ENCODE measurements around the gene TSPAN10. TPM values are rescaled to one million over a fixed set of nuclear protein-coding genes. Genes with fewer than 3 reads are reported as not detected.
A peak's percentile ranks its signal among the peaks of the same experiment; 100 is the strongest.

TSPAN10 gene
- total and polyA plus RNA-seq, 2 of the 4 experiments (the other 2 are of a cell fraction), result 1.4 to 4.5 TPM

DNA sequence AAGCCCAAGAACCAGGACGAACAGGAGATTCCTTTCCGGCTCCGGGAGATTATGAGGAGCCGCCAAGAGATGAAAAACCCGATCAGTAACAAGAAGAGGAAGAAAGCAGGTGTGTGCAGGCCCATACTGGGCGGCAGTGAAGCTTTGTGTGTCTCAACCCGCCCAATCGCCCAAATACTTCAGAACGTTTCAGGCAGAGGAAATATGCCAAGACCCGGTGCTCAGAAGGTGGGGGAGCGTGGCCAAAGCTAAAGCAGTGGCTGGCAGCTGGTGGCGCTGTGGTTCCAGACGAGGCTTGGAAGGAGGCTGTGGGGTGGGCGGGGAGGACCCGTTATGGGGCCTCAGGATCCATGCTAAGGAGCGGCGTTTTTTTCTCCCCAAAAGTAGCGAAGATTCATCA, 30.8 kb downstream of the TSPAN10 start:
- H3K27ac ChIP-seq (ENCODE audit: insufficient read depth, low read length), result no peak overlapping the region
- H4K8ac ChIP-seq (ENCODE audit: low read depth in 2 of 2, low read length in 2 of 2), result no peak overlapping the region; a peak in 1 of 4 replicates
- dilution Hi-C loops (cut with HindIII; ENCODE audit: low sequenced_read_pairs, unreplicated experiment), result no loop called here
- H4K5ac ChIP-seq (ENCODE audit: low read depth, low read length), result no peak overlapping the region
- no peak overlapping the region for H2BK20ac ChIP-seq (ENCODE audit: low read depth, low read length)
- intact Hi-C loops (cut with micrococcal nuclease), result no loop called here
- H3K9me3 ChIP-seq (ENCODE audit: control insufficient read depth, insufficient read depth, low read length), result no peaks in the 10 kb centered on the region
- H3K9ac ChIP-seq (ENCODE audit: low read depth, low read length), result no peak overlapping the region
- H2AK5ac ChIP-seq (ENCODE audit: low read depth, low read length), result no peak overlapping the region
- H4K20me1 ChIP-seq (ENCODE audit: insufficient read depth, low read length), result peaks cover 8% of the 10 kb centered on the region; the same call in 1 of the 2 replicates
- no TSS peak for BruUV-seq (replicated peaks)
- H3K27me3 ChIP-seq (ENCODE audit: control insufficient read depth, insufficient read depth, low read length), result no peaks in the 10 kb centered on the region
- no peak overlapping the region for H2BK5ac ChIP-seq (ENCODE audit: low read depth, low read length, poor library complexity, severe bottlenecking)
- no peak overlapping the region for H3K23ac ChIP-seq (ENCODE audit: low read depth, low read length)
- peak overlapping the region; percentile 66 for H2AK9ac ChIP-seq (replicated peaks; ENCODE audit: low read depth, low read length, poor library complexity)
- no peak for ATAC-seq (ENCODE audit: low read depth)
- POLR2A ChIA-PET (ENCODE audit: unreplicated experiment), result no interaction called here
- H2AFZ ChIP-seq (replicated peaks; ENCODE audit: low read length, poor library complexity), result no peak overlapping the region
- in situ Hi-C loops (cut with MboI; ENCODE audit: low sequenced_read_pairs), result no loop called here
- no peak overlapping the region for H3K4me2 ChIP-seq (ENCODE audit: low read depth, low read length)
- CTCF ChIA-PET, result no interaction called here
- no peak overlapping the region for H2BK120ac ChIP-seq (ENCODE audit: low read depth, low read length)
- H3K9me1 ChIP-seq (ENCODE audit: insufficient read depth, low read length), result peaks cover 16% of the 10 kb centered on the region
- H3K36me3 ChIP-seq (ENCODE audit: control insufficient read depth, insufficient read depth, low read length), result peaks cover 42% of the 10 kb centered on the region
- no peak for TF ChIP-seq RAD21 (IDR thresholded peaks at IDR 0.05; ENCODE audit: low read length)
- TF ChIP-seq RCOR1 (IDR thresholded peaks at IDR 0.05; ENCODE audit: insufficient replicate concordance, low read length), result no peak
- no peak for TF ChIP-seq SMC3 (IDR thresholded peaks at IDR 0.05; ENCODE audit: low read depth, low read length)
- no peak for TF ChIP-seq NFE2L2 (IDR thresholded peaks at IDR 0.05; ENCODE audit: low read depth, low read length)
- TF ChIP-seq MAZ (IDR thresholded peaks at IDR 0.05; ENCODE audit: borderline replicate concordance, low read depth, low read length), result no peak
- no peak for TF ChIP-seq RFX5 (IDR thresholded peaks at IDR 0.05; ENCODE audit: low read depth, low read length)
- no peak for TF ChIP-seq CEBPB (IDR thresholded peaks at IDR 0.05; ENCODE audit: low read depth, low read length)
- no peak for TF ChIP-seq MXI1 (IDR thresholded peaks at IDR 0.05; ENCODE audit: borderline replicate concordance, low read depth, low read length)
- TF ChIP-seq, protein P1, sequence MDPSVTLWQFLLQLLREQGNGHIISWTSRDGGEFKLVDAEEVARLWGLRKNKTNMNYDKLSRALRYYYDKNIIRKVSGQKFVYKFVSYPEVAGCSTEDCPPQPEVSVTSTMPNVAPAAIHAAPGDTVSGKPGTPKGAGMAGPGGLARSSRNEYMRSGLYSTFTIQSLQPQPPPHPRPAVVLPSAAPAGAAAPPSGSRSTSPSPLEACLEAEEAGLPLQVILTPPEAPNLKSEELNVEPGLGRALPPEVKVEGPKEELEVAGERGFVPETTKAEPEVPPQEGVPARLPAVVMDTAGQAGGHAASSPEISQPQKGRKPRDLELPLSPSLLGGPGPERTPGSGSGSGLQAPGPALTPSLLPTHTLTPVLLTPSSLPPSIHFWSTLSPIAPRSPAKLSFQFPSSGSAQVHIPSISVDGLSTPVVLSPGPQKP (IDR thresholded peaks at IDR 0.05; ENCODE audit: borderline replicate concordance, low read depth, low read length), result no peak
- TF ChIP-seq FOS (IDR thresholded peaks at IDR 0.05; ENCODE audit: low read depth, low read length), result no peak
- TF ChIP-seq POLR2A (IDR thresholded peaks at IDR 0.05; ENCODE audit: low read depth, low read length), result no peak
- no peak overlapping the region for H3K4me3 ChIP-seq (ENCODE audit: insufficient read depth, low read depth, low read length)
- peaks cover 10% of the 10 kb centered on the region for H3K4me1 ChIP-seq (ENCODE audit: control insufficient read depth, insufficient read depth, low read length)
- DNase-seq, result no peak
- 0 out of 2 replicates have a peak overlapping the region, but pooled peaks have one; percentile 35 for H3K4ac ChIP-seq (ENCODE audit: low read depth, low read length)
- H2BK15ac ChIP-seq (ENCODE audit: low read depth, low read length), result no peak overlapping the region; the same call in 2 of the 3 replicates
- no peak overlapping the region for H3K18ac ChIP-seq (ENCODE audit: low read depth, low read length)
- peaks cover 29 to 62% of the 10 kb centered on the region in 2 experiments for H3K79me1 ChIP-seq (ENCODE audit: low read depth in 1 of 2, low read length in 2 of 2)
- no peak overlapping the region for H4K91ac ChIP-seq (ENCODE audit: insufficient read depth, low read depth, low read length)
- H3K14ac ChIP-seq (replicated peaks; ENCODE audit: low read depth, low read length), result no peak overlapping the region
- WGBS, 2 experiments (ENCODE audit: extremely low coverage in 2 of 2, insufficient read length in 1 of 2), result 95% methylated on average over 11 of the region's 18 CpGs; no CpG with 5 or more reads in 1 of the 2 experiments
- no peak overlapping the region for H3K56ac ChIP-seq (ENCODE audit: extremely low read depth, insufficient read depth, low read length)
